Stimulated activated naive CD8-positive, alpha-beta T cell treated with anti-CD3 and anti-CD28 coated beads, Interleukin-15, Interleukin-2, amounts not matched to agents 100 ng/mL and 50 ng/mL, for 24 hours (primary cell): ENCODE measurements around the gene MAP2.

Experiments used
- H3K27ac Mint-ChIP-seq: one replicate; pipeline ENCODE4 v1.8.0; 2021; ENCODE audit warnings: mild to moderate bottlenecking, mixed read lengths
- H3K27me3 Mint-ChIP-seq: one replicate; pipeline ENCODE4 v1.8.0; 2021; ENCODE audit warnings: mixed read lengths
- H3K36me3 Mint-ChIP-seq: one replicate; pipeline ENCODE4 v1.8.0; 2021; ENCODE audit warnings: low read depth, mixed read lengths
- H3K4me1 Mint-ChIP-seq: one replicate; pipeline ENCODE4 v1.8.0; 2021; ENCODE audit warnings: low read depth, mixed read lengths
- H3K4me3 Mint-ChIP-seq: one replicate; pipeline ENCODE4 v1.8.0; 2021; ENCODE audit warnings: mild to moderate bottlenecking, mixed read lengths
- H3K9me3 Mint-ChIP-seq: one replicate; pipeline ENCODE4 v1.8.0; 2021; ENCODE audit warnings: mixed read lengths

Gene MAP2

GRCh38 chr2:209685963-209686362 lies 262.1 kb downstream of the MAP2 start:
- no peaks in the 10 kb centered on the region for H3K36me3 Mint-ChIP-seq
- no peak overlapping the region for H3K4me3 Mint-ChIP-seq

GRCh38 chr2:209686448-209686847 lies 262.6 kb downstream of the MAP2 start:
- H3K4me3 Mint-ChIP-seq = no peak overlapping the region
- no peaks in the 10 kb centered on the region for H3K4me1 Mint-ChIP-seq
- H3K36me3 Mint-ChIP-seq = no peaks in the 10 kb centered on the region
- no peaks in the 10 kb centered on the region for H3K27me3 Mint-ChIP-seq
- no peaks in the 10 kb centered on the region for H3K9me3 Mint-ChIP-seq
- H3K27ac Mint-ChIP-seq = no peak overlapping the region

More at GRCh38 chr2:209685963-209686362, 262.1 kb downstream of the MAP2 start:
- no peaks in the 10 kb centered on the region for H3K27me3 Mint-ChIP-seq
- H3K27ac Mint-ChIP-seq = no peak overlapping the region
- H3K9me3 Mint-ChIP-seq = no peaks in the 10 kb centered on the region
- H3K4me1 Mint-ChIP-seq = no peaks in the 10 kb centered on the region

GRCh38 chr2:209687323-209687969 lies 263.6 kb downstream of the MAP2 start:
- Mint-ChIP-seq H3K9me3 (peaks cover 2% of the 10 kb centered on the region), H3K27ac (no peak overlapping the region), H3K4me1 (no peaks in the 10 kb centered on the region), H3K4me3 (no peak overlapping the region), H3K36me3 (no peaks in the 10 kb centered on the region), H3K27me3 (no peaks in the 10 kb centered on the region)

- Mint-ChIP-seq H3K4me3 (no peak overlapping the region), H3K9me3 (peaks cover 4% of the 10 kb centered on the region), H3K27me3 (no peaks in the 10 kb centered on the region)
These were observed 264.5 kb downstream of the MAP2 start for GRCh38 chr2:209688385-209688784.

GRCh38 chr2:209690029-209690754 lies 266.3 kb downstream of the MAP2 start:
- Mint-ChIP-seq H3K27me3 (no peaks in the 10 kb centered on the region), H3K27ac (no peak overlapping the region), H3K36me3 (no peaks in the 10 kb centered on the region), H3K4me3 (no peak overlapping the region), H3K9me3 (peaks cover 6% of the 10 kb centered on the region), H3K4me1 (no peaks in the 10 kb centered on the region)

More at GRCh38 chr2:209688385-209688784, 264.5 kb downstream of the MAP2 start:
- Mint-ChIP-seq H3K4me1 (no peaks in the 10 kb centered on the region), H3K36me3 (no peaks in the 10 kb centered on the region), H3K27ac (no peak overlapping the region)

GRCh38 chr2:209694748-209695147 lies 270.9 kb downstream of the MAP2 start:
- Mint-ChIP-seq H3K9me3 (peaks cover 8% of the 10 kb centered on the region), H3K36me3 (no peaks in the 10 kb centered on the region), H3K4me3 (no peak overlapping the region), H3K4me1 (no peaks in the 10 kb centered on the region), H3K27ac (no peak overlapping the region), H3K27me3 (no peaks in the 10 kb centered on the region)

- H3K27me3 Mint-ChIP-seq = no peaks in the 10 kb centered on the region
- H3K36me3 Mint-ChIP-seq = no peaks in the 10 kb centered on the region
- H3K4me3 Mint-ChIP-seq = no peak overlapping the region
- peaks cover 8% of the 10 kb centered on the region for H3K9me3 Mint-ChIP-seq
- no peak overlapping the region for H3K27ac Mint-ChIP-seq
- H3K4me1 Mint-ChIP-seq = no peaks in the 10 kb centered on the region
These were observed 273.2 kb downstream of the MAP2 start for GRCh38 chr2:209696836-209697711.

GRCh38 chr2:209702775-209703174 lies 278.9 kb downstream of the MAP2 start:
- no peaks in the 10 kb centered on the region for H3K36me3 Mint-ChIP-seq
- no peak overlapping the region for H3K27ac Mint-ChIP-seq
- H3K27me3 Mint-ChIP-seq = no peaks in the 10 kb centered on the region

GRCh38 chr2:209713219-209713618 lies 289.4 kb downstream of the MAP2 start:
- Mint-ChIP-seq H3K4me3 (no peak overlapping the region), H3K9me3 (peaks cover 3% of the 10 kb centered on the region), H3K27ac (no peak overlapping the region), H3K36me3 (no peaks in the 10 kb centered on the region), H3K27me3 (no peaks in the 10 kb centered on the region), H3K4me1 (no peaks in the 10 kb centered on the region)

More at GRCh38 chr2:209702775-209703174, 278.9 kb downstream of the MAP2 start:
- no peaks in the 10 kb centered on the region for H3K4me1 Mint-ChIP-seq
- no peak overlapping the region for H3K4me3 Mint-ChIP-seq
- no peaks in the 10 kb centered on the region for H3K9me3 Mint-ChIP-seq

- Mint-ChIP-seq H3K4me1 (no peaks in the 10 kb centered on the region), H3K4me3 (no peak overlapping the region), H3K9me3 (peaks cover 3% of the 10 kb centered on the region), H3K36me3 (no peaks in the 10 kb centered on the region), H3K27ac (no peak overlapping the region), H3K27me3 (no peaks in the 10 kb centered on the region)
These were observed 295.2 kb downstream of the MAP2 start for GRCh38 chr2:209719034-209719433.

- Mint-ChIP-seq H3K27me3 (no peaks in the 10 kb centered on the region), H3K4me1 (no peaks in the 10 kb centered on the region), H3K9me3 (no peaks in the 10 kb centered on the region), H3K4me3 (no peak overlapping the region), H3K36me3 (no peaks in the 10 kb centered on the region), H3K27ac (no peak overlapping the region)
These were observed 297.6 kb downstream of the MAP2 start for GRCh38 chr2:209721497-209721896.

GRCh38 chr2:209726311-209726710 lies 302.5 kb downstream of the MAP2 start:
- no peaks in the 10 kb centered on the region for H3K36me3 Mint-ChIP-seq
- H3K4me1 Mint-ChIP-seq = no peaks in the 10 kb centered on the region
- H3K27ac Mint-ChIP-seq = no peak overlapping the region

GRCh38 chr2:209727077-209727476 lies 303.2 kb downstream of the MAP2 start:
- no peak overlapping the region for H3K27ac Mint-ChIP-seq
- H3K27me3 Mint-ChIP-seq = no peaks in the 10 kb centered on the region
- no peaks in the 10 kb centered on the region for H3K4me1 Mint-ChIP-seq
- H3K4me3 Mint-ChIP-seq = no peak overlapping the region
- no peaks in the 10 kb centered on the region for H3K36me3 Mint-ChIP-seq
- H3K9me3 Mint-ChIP-seq = no peaks in the 10 kb centered on the region

More at GRCh38 chr2:209726311-209726710, 302.5 kb downstream of the MAP2 start:
- no peaks in the 10 kb centered on the region for H3K9me3 Mint-ChIP-seq
- H3K4me3 Mint-ChIP-seq = no peak overlapping the region
- H3K27me3 Mint-ChIP-seq = no peaks in the 10 kb centered on the region

GRCh38 chr2:209734805-209735204 lies 311.0 kb downstream of the MAP2 start:
- H3K36me3 Mint-ChIP-seq = no peaks in the 10 kb centered on the region
- H3K4me3 Mint-ChIP-seq = no peak overlapping the region
- H3K27ac Mint-ChIP-seq = no peak overlapping the region
- no peaks in the 10 kb centered on the region for H3K4me1 Mint-ChIP-seq
- H3K27me3 Mint-ChIP-seq = no peaks in the 10 kb centered on the region
- no peaks in the 10 kb centered on the region for H3K9me3 Mint-ChIP-seq

GRCh38 chr2:209741953-209742352 lies 318.1 kb downstream of the MAP2 start:
- Mint-ChIP-seq H3K27ac (no peak overlapping the region), H3K4me1 (no peaks in the 10 kb centered on the region), H3K9me3 (no peaks in the 10 kb centered on the region), H3K27me3 (no peaks in the 10 kb centered on the region), H3K36me3 (no peaks in the 10 kb centered on the region), H3K4me3 (no peak overlapping the region)
